Colon (tissue), 2 donors: ENCODE measurements around the gene SEC22A.
A peak's percentile ranks its signal among the peaks of the same experiment; 100 is the strongest.

Experiments
- FAIRE-seq: peaks from 2 replicates; lab custom pipeline; 2012; peaks lifted over from hg19 to GRCh38; lab: Jason Lieb, UNC
- donor health status: control.
- donor health status: control.

The SEC22A gene

GRCh38 chr3:123201557-123202427 is at the start of gene SEC22A:
TSS of gene SEC22A (plus strand) at chr3:123201943. CDS start at chr3:123209218, 7,275 bp downstream.
- FAIRE-seq, result peak; percentile 41

GRCh38 chr3:123152687-123153086 is 49.1 kb upstream of the SEC22A start:
- FAIRE-seq, result no peak

GRCh38 chr3:123153125-123154019 is 48.4 kb upstream of the SEC22A start:
- FAIRE-seq, result no peak

- FAIRE-seq, result no peak
Measured at GRCh38 chr3:123154020-123154985, 47.4 kb upstream of the SEC22A start.

GRCh38 chr3:123155471-123156011 is 46.2 kb upstream of the SEC22A start:
- no peak for FAIRE-seq

GRCh38 chr3:123156276-123156995 is 45.3 kb upstream of the SEC22A start:
- FAIRE-seq, result no peak

- no peak for FAIRE-seq
Measured at GRCh38 chr3:123157209-123157597, 44.5 kb upstream of the SEC22A start.

- no peak for FAIRE-seq
Measured at GRCh38 chr3:123157598-123158287, 44.0 kb upstream of the SEC22A start.

- FAIRE-seq, result no peak
Measured at GRCh38 chr3:123158330-123158729, 43.4 kb upstream of the SEC22A start.

GRCh38 chr3:123158899-123159390 is 42.8 kb upstream of the SEC22A start:
- FAIRE-seq, result no peak

GRCh38 chr3:123159926-123160635 is 41.7 kb upstream of the SEC22A start:
- FAIRE-seq, result no peak

- FAIRE-seq, result no peak
Measured at GRCh38 chr3:123161167-123161566, 40.6 kb upstream of the SEC22A start.

- no peak for FAIRE-seq
Measured at GRCh38 chr3:123163141-123163540, 38.6 kb upstream of the SEC22A start.

- FAIRE-seq, result no peak
Measured at GRCh38 chr3:123165163-123165562, 36.6 kb upstream of the SEC22A start.

GRCh38 chr3:123167686-123168085 is 34.1 kb upstream of the SEC22A start:
- no peak for FAIRE-seq

GRCh38 chr3:123168122-123168521 is 33.6 kb upstream of the SEC22A start:
- no peak for FAIRE-seq

GRCh38 chr3:123168605-123169004 is 33.1 kb upstream of the SEC22A start:
- FAIRE-seq, result no peak

GRCh38 chr3:123169492-123169929 is 32.2 kb upstream of the SEC22A start:
- FAIRE-seq, result no peak

GRCh38 chr3:123169930-123170329 is 31.8 kb upstream of the SEC22A start:
- FAIRE-seq, result no peak
